DMS153 treated with DMSO at 0.1 percent for 48 hours (cell line): ENCODE results near the gene ZNF197.
"Not testable (repeated sequence)": the region's sequence is repeated elsewhere in the genome, so short reads cannot be mapped to it uniquely, and the experiment has no call there.

Experiments used
- DNase-seq: peaks from one replicate; lab custom pipeline; 2025; ENCODE audit not compliant: unreplicated experiment; lab: John Stamatoyannopoulos, UW

The ZNF197 gene

GRCh38 chr3:44624749-44625480, at the start of gene ZNF197:
TSS of gene ZNF197 (plus strand) at chr3:44625036. CDS start at chr3:44629155, 4,119 bp downstream.
- peak; percentile 60 for DNase-seq

DNA sequence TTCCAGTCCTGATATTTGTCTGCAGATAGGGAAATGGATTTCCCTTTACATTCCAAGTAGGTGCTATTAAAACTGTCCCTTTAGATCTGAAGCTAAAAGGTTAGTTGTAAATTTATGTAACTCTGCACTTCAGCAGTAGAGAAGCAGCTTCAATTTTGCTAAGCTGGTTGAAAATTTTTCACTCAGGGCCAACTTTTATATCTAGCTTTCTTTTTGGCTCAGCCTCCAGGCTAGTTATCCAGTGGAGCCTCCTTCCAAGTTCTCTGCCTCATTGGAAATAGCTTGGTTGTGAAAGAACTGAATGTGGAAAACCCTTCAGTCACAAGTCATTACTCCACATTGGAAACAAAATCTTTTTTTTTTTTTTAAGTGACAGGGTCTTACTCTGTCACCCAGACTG, 48.2 kb upstream of the ZNF197 start:
- no peak for DNase-seq

- not testable (repeated sequence) for DNase-seq
Measured at GRCh38 chr3:44577354-44577952, 47.4 kb upstream of the ZNF197 start.

DNA sequence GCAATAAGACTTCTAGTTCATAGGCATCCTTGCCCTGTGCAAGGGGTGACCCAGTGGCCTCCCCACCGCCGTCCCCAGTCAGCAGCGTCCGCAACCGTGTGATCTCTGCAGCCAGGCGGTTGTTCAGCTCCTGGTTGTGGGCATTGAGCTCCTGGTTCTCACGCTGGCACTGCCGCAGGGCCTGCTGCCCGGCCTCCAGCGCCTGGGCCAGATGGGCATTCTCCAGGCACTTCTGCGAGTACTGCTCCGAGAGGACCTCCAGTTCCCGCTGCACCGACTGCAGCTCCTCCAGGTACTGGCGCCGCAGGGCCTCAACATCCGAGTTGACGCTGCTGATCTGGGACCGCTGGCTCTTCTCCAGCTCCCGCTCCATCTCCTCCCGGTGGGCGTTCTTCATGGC, 46.5 kb upstream of the ZNF197 start:
- DNase-seq: not testable (repeated sequence)

GRCh38 chr3:44578924-44579515, 45.8 kb upstream of the ZNF197 start:
- DNase-seq: not testable (repeated sequence)

DNA sequence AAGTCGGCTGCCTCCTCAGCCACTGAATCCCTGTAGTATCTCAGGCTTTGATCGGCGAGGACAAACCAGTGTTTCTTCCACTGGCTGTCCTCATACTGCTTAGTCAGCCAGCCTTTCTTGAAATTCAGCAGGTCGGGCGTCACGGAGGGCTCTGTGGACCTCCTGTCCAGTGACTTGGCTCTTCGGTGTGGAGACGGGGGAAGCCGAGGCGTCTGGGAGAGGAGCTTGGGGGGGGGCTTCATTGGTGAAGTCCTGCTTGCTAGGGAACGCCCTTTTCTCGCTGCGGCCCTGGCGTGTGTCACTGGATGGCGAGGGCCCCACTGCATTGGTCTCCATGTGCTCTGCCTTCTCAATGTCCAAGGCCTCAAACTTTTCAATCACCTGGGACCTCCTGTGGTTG, 45.1 kb upstream of the ZNF197 start:
- DNase-seq: not testable (repeated sequence)

DNA sequence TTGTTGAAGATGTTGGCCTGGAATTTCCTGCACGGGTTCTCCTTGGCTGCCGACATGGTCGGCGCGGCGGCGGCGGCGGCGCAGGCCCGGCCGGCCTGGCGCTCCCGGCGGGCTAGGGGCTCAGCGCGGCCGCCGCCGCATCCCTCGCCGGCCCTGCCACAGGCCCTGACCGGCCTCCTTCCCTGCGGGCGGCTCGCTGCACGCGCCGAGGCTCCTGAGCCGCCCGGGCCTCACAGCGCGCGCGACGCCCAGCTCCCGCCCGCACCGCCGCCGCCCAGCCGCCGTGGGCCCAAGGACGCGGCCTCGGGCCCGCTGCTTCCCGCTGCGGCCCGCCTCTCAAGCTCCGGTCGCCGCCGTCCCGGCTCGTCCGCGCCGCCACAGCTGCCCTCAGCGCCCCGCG, 43.9 kb upstream of the ZNF197 start:
- DNase-seq: not testable (repeated sequence)

DNA sequence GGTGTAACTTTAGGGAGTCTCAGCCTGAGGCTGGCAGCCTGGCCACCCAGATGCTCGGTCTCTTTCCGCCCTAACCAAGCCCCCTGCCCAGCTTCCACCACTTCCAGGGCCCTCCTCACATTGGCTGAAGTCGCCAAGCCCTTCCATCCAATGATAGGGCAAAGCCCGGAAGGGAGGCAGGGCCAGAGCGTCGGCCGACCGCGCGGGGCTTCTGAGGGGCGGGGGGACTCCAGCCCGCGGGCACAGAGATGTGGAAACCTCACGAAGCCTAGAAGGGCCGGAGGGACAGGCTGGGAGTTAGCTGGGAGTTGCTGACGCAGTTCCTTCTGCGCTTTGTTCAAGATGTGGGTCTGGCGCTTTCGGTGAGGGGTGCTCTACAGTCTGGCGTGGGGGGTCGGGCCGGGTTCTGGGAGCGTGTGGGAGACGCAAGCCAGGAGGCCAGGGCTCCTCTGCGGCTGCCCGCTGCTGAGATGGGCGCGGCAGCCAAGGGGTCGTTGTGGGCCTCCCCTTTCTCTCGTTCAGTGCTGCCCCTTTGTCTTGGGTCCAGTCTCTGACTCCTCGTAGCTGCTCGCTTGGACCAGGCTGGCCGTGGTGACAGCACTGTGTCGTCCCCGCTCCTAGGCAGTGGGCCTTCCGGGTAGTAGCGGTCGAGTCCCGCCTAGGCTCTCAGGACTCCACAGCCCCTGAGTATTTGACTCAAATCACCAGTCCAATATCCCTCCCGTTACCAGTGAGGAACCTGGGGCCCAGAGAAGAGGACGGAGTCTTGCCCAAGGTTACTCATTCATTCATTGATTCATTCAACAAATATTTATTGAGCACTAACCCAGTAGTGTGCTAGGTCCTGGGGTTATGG, 40.0 kb upstream of the ZNF197 start, which contains the start of gene ZNF660:
ZNF660 (plus strand) TSS at position 319 of the 856 bp plus-strand sequence. CDS start 9,230 bp downstream, outside the sequence.
- DNase-seq: peak; percentile 1

DNA sequence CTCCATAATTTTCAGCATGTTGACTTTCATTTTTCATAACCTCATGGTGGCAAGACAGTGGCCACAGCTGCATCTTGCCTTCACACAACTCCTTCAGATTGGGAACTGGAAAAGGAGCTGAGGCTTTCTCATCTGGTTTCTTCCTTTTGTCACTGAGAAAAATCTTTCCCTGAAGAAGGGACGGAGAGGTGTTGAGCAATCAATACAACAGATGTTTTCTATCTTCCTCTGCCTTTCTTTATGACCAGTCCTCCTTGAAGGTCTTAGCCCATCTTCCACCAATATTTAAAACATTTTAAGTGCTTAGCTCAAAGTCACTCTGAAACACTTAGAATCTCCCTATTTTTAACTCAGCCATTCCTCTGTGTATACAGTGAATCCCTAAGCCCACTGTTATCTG, 28.2 kb upstream of the ZNF197 start:
- DNase-seq: no peak

GRCh38 chr3:44601749-44602148, 23.1 kb upstream of the ZNF197 start:
- DNase-seq: no peak

DNA sequence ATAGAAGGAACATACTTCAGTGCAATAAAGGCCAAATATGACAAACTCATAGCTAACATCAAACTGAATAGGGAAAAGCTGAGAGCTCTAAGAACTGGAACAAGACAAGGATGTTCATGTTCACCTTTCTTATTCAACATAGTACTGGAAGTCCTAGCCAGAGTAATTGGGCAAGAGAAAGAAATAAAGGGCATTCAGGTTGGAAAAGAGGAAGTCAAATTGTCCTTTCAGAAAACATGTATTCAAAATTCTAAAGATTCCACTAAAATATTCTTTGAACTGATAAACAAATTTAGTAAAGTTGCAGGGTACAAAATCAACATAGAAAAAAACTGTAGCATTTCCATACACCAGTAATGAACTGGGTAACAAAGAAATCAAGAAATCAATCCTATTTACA, 12.2 kb upstream of the ZNF197 start:
- DNase-seq: no peak

GRCh38 chr3:44628716-44629115, 3.9 kb downstream of the ZNF197 start:
- DNase-seq: no peak

DNA sequence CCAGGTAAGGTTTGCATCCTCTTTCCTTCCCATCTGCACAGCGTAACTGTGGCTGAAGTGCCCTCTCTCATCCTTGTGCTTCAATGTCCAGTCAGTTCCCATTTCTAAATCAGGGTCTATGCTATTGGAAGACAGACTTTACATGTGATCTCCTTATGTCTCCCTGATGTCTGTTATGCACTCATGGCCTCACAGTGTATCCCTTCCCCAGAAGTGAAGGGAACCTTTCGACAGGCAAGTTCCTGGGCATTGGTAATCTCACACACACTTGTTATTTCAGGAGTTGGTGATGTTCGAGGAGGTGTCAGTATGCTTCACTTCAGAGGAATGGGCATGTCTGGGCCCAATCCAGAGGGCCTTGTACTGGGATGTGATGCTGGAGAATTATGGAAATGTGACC, 7.4 kb downstream of the ZNF197 start:
- DNase-seq: no peak

GRCh38 chr3:44642337-44642736, 17.5 kb downstream of the ZNF197 start:
- DNase-seq: no peak

DNA sequence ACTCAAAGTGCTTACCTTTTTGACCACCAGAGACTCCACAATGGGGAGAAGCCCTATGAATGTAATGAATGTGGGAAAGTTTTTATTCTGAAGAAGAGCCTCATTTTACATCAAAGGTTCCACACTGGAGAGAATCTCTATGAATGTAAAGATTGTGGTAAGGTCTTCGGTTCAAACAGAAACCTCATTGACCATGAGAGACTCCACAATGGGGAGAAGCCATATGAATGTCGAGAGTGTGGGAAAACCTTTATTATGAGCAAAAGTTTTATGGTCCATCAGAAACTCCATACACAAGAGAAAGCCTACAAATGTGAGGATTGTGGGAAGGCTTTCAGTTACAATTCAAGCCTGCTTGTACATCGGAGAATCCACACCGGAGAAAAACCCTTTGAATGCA, 18.2 kb downstream of the ZNF197 start:
- DNase-seq: no peak

DNA sequence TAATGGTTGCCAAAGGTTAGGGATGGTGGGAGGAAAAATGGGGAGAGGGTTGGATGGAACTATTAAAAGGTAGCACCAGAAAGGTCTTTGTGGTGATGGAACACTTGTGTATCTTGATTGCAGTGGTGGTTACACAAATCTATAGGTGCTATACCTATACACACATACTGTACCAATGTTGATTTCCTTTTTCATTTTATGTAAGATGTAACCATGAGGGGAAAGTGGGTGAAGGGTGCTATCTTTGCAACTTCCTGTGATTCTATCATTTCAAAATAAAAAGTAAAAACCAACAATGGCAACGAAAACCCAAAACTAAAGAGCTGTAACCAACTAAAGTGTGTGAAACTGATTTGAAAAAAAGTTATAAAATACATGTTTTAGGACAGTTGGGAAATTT, 22.9 kb downstream of the ZNF197 start:
- no peak for DNase-seq

DNA sequence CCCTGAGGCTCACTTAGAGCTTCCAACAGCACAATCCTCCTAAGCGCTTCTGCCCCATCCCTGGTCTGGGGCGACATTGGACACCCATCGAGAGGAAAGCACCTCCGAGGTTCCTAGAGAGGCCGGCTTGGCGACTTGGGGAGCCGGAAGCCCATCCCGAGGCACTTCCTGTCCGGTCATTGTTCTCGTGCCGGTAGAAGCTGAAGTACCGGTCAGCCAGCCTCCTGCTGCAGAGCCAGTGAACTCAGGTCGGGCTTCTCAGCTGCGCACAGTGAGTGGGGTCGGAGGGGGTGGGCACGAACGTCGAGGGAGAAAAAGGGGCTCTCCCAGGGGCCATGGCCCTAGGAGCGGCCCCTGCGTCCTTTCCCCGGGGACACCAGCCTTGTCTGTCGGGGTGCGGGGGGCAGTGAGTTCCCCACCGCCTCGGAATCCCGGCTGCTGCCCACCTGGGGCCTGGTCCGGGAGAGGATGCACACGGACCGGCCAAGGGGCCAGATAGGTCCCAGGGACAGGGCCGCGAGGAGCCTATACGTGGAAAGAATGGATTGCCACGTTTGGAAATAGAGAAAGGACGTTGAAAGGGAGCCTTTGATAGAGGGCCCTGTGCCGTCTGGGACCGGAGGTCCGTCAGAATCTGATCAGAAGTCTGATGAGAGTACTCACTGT, 23.9 kb downstream of the ZNF197 start, which contains the start of gene ZNF35:
ZNF35 (plus strand) TSS at position 169 of the 666 bp plus-strand sequence. CDS start 2,336 bp downstream, outside the sequence.
- DNase-seq: peak; percentile 24

DNA sequence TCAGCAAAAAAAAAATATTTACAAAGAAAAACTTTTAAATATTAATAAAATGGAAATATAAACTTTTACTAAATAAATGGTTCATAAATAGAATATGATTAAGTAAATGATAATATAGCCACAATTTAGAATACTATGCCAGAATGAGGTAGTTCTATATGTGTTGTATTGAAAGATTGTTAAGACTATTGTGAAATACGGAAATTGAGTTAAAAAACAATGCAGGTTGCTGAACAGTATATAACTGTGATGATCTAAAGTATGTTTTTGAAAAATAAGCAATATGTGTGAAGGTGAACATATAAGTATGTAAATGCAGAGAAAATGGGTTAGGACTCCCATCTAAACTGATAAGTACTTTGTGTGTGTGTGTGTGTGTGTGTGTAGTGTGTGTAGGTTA, 24.9 kb downstream of the ZNF197 start:
- DNase-seq: no peak

GRCh38 chr3:44654039-44654438, 29.2 kb downstream of the ZNF197 start:
- no peak for DNase-seq

DNA sequence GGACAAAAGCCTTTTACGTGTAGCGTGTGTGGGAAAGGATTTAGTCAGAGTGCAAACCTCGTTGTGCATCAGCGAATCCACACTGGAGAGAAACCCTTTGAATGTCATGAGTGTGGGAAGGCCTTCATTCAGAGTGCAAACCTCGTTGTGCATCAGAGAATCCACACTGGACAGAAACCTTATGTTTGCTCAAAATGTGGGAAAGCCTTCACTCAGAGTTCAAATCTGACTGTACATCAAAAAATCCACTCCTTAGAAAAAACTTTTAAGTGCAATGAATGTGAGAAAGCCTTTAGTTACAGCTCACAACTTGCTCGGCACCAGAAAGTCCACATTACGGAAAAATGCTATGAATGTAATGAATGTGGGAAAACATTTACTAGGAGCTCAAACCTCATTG, 34.2 kb downstream of the ZNF197 start:
- DNase-seq: no peak

DNA sequence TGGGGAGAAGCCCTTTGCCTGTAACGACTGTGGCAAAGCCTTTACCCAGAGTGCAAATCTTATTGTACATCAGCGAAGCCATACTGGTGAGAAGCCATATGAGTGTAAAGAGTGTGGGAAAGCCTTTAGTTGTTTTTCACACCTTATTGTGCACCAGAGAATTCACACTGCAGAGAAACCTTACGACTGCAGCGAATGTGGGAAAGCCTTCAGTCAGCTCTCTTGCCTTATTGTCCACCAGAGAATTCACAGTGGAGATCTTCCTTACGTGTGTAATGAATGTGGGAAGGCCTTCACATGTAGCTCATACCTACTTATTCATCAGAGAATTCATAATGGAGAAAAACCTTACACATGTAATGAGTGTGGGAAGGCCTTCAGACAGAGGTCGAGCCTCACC, 34.6 kb downstream of the ZNF197 start:
- DNase-seq: no peak
